Smooth muscle cell (in vitro differentiated cells): ENCODE measurements around the gene BHLHA15. TPM values are rescaled to one million over a fixed set of nuclear protein-coding genes. Genes with fewer than 3 reads are reported as not detected.

ENCODE experiments used
- DNase-seq: peaks from one replicate; lab custom pipeline; 2025; ENCODE audit not compliant: unreplicated experiment; lab: John Stamatoyannopoulos, UW
- H2AFZ ChIP-seq: fragments of 200-600 bp; sonication (generic); 2 replicates; pipeline ENCODE4 v1.6.0; 2016; ENCODE audit warnings: antibody characterized with exemption, low read depth, mild to moderate bottlenecking
- H3F3A ChIP-seq: fragments of 200-600 bp; sonication (generic); 2 replicates; pipeline ENCODE4 v1.6.0; 2017; ENCODE audit warnings: antibody characterized with exemption, low read depth
- H3K27ac ChIP-seq: fragments of 200-600 bp; sonication (generic); 2 replicates; pipeline ENCODE4 v1.5.1; 2016; ENCODE audit warnings: low read depth, mild to moderate bottlenecking
- H3K27me3 ChIP-seq: fragments of 200-600 bp; sonication (generic); 2 replicates; pipeline ENCODE4 v1.6.1; 2016; ENCODE audit warnings: low read depth, mild to moderate bottlenecking
- H3K36me3 ChIP-seq: fragments of 200-600 bp; sonication (generic); 2 replicates; pipeline ENCODE4 v1.5.1; 2016; ENCODE audit warnings: low read depth
- H3K4me1 ChIP-seq: fragments of 200-600 bp; sonication (generic); 2 replicates; pipeline ENCODE4 v1.5.1; 2016; ENCODE audit warnings: low read depth
- H3K4me2 ChIP-seq: fragments of 200-600 bp; sonication (generic); 2 replicates; pipeline ENCODE4 v1.6.0; 2016; ENCODE audit warnings: mild to moderate bottlenecking
- H3K4me3 ChIP-seq: fragments of 200-600 bp; sonication (generic); 2 replicates; pipeline ENCODE4 v1.5.1; 2016; ENCODE audit warnings: mild to moderate bottlenecking
- H3K79me2 ChIP-seq: fragments of 200-600 bp; sonication (generic); 2 replicates; pipeline ENCODE4 v1.6.0; 2016; ENCODE audit warnings: low read depth, mild to moderate bottlenecking
- H3K9ac ChIP-seq: fragments of 200-600 bp; sonication (generic); 2 replicates; pipeline ENCODE4 v1.6.0; 2016; ENCODE audit warnings: low read depth
- H3K9me3 ChIP-seq: fragments of 200-600 bp; sonication (generic); replicated peaks from 2 replicates; pipeline ENCODE4 v1.5.1; 2016; ENCODE audit warnings: low read depth
- H4K20me1 ChIP-seq: fragments of 200-600 bp; sonication (generic); 2 replicates; pipeline ENCODE4 v1.6.0; 2016; ENCODE audit warnings: low read depth
- WGBS: methylation state at CpG from one replicate; pipeline ENCODE4 v1.1.7; 2016; ENCODE audit warnings: low lambda C conversion rate; 5-methylcytosine and 5-hydroxymethylcytosine counted together
- polyA plus RNA-seq: library from polyadenylated mRNA; unstranded; fragments of >200 nt; fragmentation: Nextera tagmentation; extraction: Ambion mirVana; gene quantifications from 2 replicates; pipeline ENCODE4 v1.2.1, GENCODE V29; 2016
- total RNA-seq: library from RNA; depleted of rRNA; stranded (reverse); fragments of >200 nt; gene quantifications from 2 replicates; pipeline ENCODE4 v1.2.3, GENCODE V29; 2014
- TF ChIP-seq, protein P1 (sequence below): fragments of 200-600 bp; sonication (generic); IDR thresholded peaks from 2 replicates; pipeline ENCODE4 v1.5.1; 2017; ENCODE audit warnings: borderline replicate concordance, mild to moderate bottlenecking, antibody characterized with exemption; ENCODE audit not compliant: insufficient read depth, poor library complexity, severe bottlenecking

Gene BHLHA15
- total and polyA plus RNA-seq, 2 experiments from 2014 or later: 0.27 to 1.3 TPM

DNA sequence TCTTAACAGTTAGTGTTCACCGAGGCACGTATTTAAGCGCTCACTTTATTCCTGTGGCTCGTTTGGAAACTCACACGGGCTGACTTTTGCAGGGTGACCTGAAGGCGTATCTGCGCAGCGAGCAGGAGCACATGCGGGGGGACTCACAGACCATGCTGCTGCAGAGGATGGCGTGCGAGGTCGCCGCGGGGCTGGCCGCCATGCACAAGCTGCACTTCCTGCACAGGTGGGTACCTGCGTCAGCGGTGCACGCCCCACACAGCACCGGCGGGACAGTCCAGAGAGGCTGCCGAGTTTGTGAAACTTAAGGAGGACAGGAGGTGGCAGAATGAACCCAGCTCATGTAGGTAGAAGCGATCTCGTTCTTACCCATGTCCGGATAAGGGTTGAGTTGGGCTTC is 39.8 kb upstream of the BHLHA15 start:
- TF ChIP-seq, protein P1, sequence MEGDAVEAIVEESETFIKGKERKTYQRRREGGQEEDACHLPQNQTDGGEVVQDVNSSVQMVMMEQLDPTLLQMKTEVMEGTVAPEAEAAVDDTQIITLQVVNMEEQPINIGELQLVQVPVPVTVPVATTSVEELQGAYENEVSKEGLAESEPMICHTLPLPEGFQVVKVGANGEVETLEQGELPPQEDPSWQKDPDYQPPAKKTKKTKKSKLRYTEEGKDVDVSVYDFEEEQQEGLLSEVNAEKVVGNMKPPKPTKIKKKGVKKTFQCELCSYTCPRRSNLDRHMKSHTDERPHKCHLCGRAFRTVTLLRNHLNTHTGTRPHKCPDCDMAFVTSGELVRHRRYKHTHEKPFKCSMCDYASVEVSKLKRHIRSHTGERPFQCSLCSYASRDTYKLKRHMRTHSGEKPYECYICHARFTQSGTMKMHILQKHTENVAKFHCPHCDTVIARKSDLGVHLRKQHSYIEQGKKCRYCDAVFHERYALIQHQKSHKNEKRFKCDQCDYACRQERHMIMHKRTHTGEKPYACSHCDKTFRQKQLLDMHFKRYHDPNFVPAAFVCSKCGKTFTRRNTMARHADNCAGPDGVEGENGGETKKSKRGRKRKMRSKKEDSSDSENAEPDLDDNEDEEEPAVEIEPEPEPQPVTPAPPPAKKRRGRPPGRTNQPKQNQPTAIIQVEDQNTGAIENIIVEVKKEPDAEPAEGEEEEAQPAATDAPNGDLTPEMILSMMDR: no peak
- Histone ChIP-seq H3K4me1 (no peaks in the 10 kb centered on the region), H3K36me3 (no peaks in the 10 kb centered on the region), H3K79me2 (no peaks in the 10 kb centered on the region), H3K9me3 (no peaks in the 10 kb centered on the region), H3K27ac (no peak overlapping the region), H3K27me3 (no peaks in the 10 kb centered on the region), H4K20me1 (peaks cover 12% of the 10 kb centered on the region), H3K4me2 (no peak overlapping the region), H3K4me3 (no peak overlapping the region), H3F3A (no peaks in the 10 kb centered on the region), H2AFZ (no peak overlapping the region), H3K9ac (no peak overlapping the region)
- 96% methylated on average over 24 of the region's 24 CpGs for WGBS
- DNase-seq: no peak

GRCh38 chr7:98174334-98175259 is 36.6 kb upstream of the BHLHA15 start:
- H3K9me3 ChIP-seq: no peaks in the 10 kb centered on the region

GRCh38 chr7:98175260-98175940 is 35.8 kb upstream of the BHLHA15 start:
- Histone ChIP-seq H3K4me1 (no peaks in the 10 kb centered on the region), H4K20me1 (no peaks in the 10 kb centered on the region), H3K27me3 (no peaks in the 10 kb centered on the region), H2AFZ (no peak overlapping the region), H3F3A (no peaks in the 10 kb centered on the region), H3K79me2 (no peaks in the 10 kb centered on the region), H3K27ac (no peak overlapping the region), H3K9ac (no peak overlapping the region), H3K36me3 (no peaks in the 10 kb centered on the region), H3K9me3 (no peaks in the 10 kb centered on the region), H3K4me3 (no peak overlapping the region), H3K4me2 (no peak overlapping the region)
- no peak for DNase-seq
- WGBS: 88% methylated on average over 8 of the region's 8 CpGs
- TF ChIP-seq, protein P1: no peak

More at GRCh38 chr7:98174334-98175259, 36.6 kb upstream of the BHLHA15 start:
- H4K20me1 ChIP-seq: no peaks in the 10 kb centered on the region
- H3K27ac ChIP-seq: no peak overlapping the region
- H3K27me3 ChIP-seq: no peaks in the 10 kb centered on the region
- H3K4me3 ChIP-seq: no peak overlapping the region
- H3K9ac ChIP-seq: no peak overlapping the region
- TF ChIP-seq, protein P1: no peak
- H3F3A ChIP-seq: no peaks in the 10 kb centered on the region
- no peak overlapping the region for H2AFZ ChIP-seq
- H3K4me1 ChIP-seq: no peaks in the 10 kb centered on the region
- H3K36me3 ChIP-seq: no peaks in the 10 kb centered on the region
- no peak overlapping the region for H3K4me2 ChIP-seq
- no peaks in the 10 kb centered on the region for H3K79me2 ChIP-seq
- 94% methylated on average over 20 of the region's 20 CpGs for WGBS
- DNase-seq: no peak
